HG03520 (cell line): Measurements from ENCODE around the gene UAP1L1.

Experiments used
- ATAC-seq: cut with Tn5 transposase; IDR thresholded peaks from one replicate; pipeline ENCODE4 v1.9.1; 2021; ENCODE audit warnings: mild to moderate bottlenecking, moderate library complexity; ENCODE audit not compliant: unreplicated experiment

UAP1L1 gene

DNA sequence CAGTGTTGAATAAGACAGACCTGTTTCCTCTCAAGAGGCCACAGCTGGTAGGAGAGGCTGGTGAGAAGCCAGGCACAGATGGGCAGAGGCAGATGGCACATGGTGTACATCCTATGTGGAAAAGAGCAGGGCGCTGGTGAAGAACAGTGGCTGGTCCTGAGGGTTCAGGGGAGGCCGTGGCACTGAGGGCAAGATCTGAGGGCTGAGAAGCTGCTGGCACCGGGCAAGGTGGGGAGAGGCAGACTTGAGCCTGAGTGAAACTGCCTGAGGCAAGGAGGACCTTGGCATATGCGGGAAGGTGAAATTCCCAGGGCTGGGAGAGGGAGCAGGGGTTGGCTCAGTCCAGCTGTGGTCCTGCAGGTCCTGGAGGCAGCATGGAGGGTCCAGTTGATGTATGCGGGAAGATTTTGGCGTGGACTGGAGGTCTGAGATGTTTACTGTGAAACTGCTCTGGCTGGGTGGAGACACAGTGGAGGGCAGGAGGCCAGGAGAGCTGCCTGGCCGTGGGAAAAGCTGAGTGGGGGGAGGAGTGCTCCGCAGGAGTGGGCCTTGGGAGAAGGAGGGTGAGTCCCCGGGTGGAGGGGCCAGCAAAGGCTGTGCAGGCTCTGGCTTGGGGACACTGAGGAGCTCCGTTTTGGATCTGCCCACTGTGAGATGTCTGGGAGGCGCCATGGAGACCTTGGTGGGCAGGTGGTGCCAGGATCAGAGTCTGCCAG is 12.1 kb downstream of the UAP1L1 start:
- no peak for ATAC-seq

DNA sequence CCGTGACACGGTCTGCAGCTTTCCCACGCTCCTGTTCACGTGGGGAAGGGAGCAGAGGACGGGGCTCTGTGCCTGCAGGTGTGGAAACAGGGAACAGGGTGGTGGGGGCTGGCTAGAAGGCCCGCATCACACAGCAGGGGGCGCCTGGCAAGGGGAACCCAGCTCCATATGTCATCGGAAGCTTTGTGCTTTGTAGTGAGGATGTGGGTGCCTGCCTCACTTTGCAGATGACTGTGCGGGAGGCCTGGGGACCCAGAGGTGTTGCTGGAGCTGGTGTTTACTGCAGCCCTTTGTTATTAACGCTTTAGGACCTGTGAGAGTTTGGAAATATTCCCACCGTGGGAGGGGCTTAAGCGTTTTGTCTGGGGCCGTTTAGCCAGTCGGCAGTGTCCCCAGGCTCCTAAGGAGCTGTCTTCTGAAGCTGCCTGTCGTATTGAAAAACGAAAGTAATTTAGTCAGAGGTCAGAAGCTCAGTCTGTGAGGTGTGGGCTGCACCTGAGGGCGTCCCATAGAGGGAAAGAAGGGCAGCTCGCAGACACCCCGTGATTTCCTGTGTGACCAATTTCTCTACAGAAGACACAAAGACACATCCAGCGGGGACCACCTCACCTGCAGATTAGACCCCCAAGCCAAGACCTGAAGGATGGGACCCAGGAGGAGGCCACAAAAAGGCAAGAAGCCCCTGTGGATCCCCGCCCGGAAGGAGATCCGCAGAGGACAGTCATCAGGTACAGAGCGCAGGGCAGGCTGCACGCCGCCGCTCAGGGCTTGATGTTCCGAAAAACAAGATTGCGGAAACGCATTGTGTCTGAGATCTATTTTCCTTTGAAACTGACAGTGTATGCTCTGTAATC is 18.6 kb downstream of the UAP1L1 start:
- ATAC-seq = peak; percentile 89

DNA sequence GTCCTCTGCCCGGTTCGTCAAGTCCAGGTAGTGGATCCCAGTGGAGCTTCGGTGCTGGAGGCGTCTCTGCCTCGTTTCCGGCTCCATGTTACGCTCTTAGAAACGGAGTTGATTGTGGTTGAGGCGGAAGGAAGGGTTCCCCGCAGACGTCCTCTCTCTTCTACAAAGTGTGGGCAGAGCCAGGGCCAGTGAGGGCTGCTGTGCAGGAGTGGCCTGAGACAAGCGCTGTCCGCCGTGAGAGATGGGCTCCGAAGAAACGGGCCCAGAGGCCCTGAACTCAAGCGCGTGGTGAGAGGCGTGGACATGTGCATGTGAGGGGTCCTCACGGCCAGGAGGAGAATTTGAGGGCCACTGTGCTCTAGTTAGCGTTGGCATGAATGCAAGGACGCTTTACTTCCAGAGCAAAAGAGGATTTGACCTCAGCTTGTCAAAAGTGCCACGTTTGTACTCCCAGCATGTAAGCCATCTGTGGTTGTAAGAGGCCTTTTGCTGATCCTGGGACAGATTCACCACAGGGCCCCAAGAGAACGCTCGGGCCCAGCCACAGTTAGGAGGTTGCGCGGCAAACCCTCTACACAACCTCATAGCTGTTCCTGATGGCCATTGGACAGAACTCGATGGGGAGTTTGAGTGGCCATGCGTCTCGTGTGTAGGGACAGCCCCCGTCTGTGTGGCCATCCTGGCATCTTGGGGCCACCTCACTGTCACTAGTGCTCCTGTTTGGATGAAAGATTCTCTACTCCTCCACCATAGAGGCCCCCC is 19.6 kb downstream of the UAP1L1 start:
- no peak for ATAC-seq

DNA sequence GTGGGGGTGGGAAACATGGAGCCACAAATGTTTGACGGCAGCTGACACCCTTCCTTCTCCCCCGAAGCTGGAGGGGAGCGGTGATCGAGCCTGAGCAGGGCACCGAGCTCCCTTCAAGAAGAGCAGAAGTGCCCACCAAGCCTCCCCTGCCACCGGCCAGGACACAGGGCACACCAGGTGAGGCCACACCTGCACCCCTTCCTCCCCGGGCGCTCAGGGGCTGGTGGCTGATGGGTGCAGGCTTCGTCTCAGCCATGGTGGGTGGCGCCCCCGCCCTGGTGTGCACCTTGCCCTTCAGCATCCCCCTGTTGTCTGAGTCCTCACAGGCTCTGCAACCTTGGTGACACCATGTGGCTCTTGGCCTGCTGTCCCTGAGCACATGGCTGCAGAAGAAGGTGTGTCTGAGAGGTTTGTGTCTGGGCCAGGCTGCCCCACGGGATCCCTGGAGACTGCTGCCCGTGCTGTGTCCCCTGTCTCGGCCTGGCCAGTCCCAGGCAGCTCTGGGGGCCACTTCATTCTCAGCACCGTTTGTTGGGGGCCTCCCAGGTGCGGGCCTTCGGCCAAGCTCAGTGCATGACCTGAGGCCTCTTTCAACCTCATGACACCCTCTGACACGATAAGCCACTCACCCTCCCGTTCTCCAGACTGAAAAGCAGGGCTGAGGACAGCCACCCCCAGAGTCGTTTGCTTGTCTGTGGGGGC is 20.6 kb downstream of the UAP1L1 start:
- ATAC-seq = no peak

DNA sequence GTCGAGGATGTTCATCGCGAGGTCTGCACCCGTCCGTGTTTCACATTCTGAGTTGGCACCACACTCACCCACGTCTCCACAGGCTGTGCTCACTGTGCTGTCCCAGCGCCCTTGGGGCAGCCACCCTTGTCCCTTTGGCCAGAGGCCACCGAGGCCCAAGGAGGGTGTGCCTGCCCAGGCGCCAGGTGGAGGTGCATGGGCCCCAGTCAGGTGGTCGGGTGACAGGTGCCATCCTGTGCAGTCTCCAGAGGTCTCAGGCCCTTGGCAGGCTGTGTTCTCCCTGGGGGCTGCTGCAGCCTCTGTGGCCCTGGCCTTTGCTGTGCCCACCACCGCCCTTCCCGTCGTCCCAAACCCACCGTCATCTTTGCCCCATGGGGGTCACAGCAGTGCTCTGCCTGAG is 21.9 kb downstream of the UAP1L1 start:
- no peak for ATAC-seq

DNA sequence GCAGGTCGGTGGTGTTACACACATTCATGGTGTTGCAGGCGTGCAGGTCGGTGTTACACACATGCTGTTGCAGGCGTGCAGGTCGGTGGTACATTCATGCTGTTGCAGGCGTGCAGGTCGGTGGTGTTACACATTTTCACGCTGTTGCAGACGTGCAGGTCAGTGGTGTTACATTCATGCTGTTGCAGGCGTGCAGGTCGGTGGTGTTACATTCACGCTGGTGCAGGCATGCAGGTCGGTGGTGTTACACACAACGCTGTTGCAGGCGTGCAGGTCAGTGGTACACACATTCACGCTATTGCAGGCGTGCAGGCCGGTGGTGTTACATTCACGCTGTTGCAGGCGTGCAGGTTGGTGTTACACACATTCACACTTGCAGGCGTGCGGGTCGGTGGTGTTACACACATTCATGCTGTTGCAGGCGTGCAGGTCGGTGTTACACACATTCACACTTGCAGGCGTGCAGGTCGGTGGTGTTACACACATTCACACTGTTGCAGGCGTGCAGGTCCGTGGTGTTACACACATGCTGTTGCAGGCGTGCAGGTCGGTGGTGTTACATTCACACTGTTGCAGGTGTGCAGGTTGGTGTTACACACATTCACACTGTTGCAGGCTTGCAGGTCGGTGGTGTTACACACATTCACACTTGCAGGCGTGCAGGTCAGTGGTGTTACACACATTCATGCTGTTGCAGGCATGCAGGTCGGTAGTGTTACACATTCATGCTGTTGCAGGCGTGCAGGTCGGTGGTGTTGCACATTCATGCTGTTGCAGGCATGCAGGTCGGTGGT is 26.1 kb downstream of the UAP1L1 start:
- ATAC-seq = no peak

DNA sequence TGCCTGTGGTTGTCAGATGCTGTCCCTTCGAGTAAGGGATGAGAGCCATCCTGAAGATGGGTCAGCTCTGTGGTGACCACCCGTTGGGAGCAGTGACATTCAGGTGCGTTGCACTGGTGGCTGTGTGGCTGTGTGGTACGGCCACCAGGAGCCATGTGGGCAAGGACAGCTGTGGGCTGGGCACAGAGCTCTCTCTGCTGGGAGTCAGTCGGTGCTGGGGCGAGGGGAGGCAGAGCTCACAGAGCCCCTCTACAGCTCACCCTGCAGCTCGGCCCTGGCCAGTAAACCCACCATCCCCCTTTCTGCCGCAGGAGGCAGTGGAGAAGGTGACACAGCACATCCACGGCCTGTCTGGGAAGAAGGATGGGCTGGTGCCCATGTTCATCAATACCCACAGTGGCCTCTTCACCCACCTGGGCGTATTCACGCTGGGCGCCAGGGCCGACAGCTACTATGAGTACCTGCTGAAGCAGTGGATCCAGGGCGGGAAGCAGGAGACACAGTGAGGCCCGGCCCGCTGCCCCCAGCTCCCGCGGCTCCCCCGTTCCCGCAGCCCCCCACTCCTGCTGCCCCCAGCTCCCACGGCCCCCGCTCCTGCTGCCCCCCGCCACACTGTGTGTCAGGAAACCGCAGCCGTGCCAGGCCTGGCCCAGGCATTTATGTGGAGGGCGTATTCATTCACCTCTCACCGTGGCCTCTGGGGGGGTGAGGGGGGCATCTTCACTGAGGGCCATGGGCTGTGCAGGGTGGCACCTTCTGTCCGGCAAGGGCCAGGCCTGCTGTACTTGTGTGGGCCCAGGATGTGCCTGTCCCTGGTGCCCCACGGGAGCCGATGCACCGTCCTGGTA is 28.7 kb downstream of the UAP1L1 start:
- no peak for ATAC-seq

DNA sequence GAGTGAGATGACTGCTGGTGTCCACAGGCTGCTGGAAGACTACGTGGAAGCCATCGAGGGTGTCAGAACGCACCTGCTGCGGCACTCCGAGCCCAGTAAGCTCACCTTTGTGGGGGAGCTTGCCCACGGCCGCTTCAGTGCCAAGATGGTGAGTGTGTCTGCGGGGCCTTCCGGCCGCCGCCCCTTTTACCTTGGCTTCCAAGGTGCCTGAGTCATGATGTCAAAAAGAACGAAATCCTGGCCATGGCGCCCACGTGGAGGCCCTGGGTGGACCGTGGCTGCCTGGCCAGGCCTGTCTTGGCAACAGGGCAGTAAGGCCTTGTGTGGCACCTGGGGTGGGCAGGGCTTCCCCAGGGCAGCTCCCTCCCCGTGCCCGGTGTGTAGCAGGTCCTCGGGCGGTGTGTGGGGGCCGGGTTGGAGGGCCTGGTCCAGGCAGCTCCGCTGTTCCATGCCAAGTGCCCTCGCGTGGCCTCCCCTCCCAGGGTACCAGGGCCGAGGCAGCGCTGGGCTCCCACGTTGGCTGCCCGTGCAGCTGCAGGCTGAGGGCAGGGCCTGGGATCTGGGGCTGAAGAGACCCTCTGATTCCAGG is 29.4 kb downstream of the UAP1L1 start:
- no peak for ATAC-seq

DNA sequence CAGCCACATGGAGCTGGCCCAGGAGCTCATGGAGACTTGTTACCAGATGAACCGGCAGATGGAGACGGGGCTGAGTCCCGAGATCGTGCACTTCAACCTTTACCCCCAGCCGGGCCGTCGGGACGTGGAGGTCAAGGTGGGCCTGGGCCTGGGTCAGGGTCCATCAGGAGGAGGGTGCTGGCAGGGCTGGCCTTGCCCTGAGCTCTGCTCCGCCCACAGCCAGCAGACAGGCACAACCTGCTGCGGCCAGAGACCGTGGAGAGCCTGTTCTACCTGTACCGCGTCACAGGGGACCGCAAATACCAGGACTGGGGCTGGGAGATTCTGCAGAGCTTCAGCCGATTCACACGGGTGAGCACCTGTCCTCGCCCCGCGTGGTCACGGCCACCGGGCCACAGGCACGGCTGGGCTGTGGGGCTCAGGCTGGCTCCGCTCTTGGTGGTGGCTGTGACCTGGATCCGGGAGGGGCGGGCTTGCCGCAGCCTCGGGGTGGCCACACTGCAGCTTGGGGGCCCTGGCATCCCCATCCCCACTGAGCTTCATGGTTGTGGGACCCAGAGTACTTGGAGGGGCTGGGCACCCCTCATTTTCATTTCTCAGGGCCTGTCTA is 30.1 kb downstream of the UAP1L1 start:
- ATAC-seq = no peak

DNA sequence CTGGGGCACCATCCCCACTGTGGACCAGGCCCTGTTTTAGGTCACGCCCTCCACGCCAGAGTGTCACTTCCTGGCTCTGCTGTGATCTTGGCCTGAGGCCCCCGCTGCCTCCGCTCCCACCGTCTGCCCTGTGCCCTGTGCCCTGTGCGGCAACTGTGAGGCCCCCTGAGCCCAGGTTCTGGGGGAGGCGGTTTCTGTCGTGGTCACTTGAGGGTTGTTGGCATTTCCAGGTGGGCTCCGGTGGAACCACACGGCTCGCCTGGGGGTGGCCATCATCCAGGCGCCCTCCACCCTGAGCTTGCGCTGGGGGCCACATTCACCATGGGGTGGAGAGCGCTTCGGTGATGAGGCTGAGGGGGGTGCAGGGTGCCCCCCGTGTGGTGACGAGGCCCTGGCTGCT is 30.7 kb downstream of the UAP1L1 start:
- no peak for ATAC-seq

DNA sequence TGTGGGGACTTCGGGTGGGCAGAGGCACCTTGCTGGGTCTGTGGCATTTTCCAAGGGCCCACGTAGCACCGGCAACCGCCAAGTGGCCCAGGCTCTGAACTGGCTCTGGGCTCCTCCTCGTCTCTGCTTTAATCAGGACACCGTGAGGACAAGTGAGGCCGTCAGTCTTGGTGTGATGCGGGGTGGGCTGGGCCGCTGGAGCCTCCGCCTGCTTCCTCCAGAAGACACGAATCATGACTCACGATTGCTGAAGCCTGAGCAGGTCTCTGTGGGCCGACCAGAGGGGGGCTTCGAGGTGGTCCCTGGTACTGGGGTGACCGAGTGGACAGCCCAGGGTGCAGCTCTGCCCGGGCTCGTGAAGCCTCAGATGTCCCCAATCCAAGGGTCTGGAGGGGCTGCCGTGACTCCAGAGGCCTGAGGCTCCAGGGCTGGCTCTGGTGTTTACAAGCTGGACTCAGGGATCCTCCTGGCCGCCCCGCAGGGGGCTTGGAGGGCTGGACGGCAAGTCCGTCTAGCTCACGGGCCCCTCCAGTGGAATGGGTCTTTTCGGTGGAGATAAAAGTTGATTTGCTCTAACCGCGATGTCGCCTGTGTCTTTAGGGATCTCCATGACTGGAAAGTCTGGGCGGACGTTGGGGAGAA is 31.4 kb downstream of the UAP1L1 start:
- ATAC-seq = no peak

DNA sequence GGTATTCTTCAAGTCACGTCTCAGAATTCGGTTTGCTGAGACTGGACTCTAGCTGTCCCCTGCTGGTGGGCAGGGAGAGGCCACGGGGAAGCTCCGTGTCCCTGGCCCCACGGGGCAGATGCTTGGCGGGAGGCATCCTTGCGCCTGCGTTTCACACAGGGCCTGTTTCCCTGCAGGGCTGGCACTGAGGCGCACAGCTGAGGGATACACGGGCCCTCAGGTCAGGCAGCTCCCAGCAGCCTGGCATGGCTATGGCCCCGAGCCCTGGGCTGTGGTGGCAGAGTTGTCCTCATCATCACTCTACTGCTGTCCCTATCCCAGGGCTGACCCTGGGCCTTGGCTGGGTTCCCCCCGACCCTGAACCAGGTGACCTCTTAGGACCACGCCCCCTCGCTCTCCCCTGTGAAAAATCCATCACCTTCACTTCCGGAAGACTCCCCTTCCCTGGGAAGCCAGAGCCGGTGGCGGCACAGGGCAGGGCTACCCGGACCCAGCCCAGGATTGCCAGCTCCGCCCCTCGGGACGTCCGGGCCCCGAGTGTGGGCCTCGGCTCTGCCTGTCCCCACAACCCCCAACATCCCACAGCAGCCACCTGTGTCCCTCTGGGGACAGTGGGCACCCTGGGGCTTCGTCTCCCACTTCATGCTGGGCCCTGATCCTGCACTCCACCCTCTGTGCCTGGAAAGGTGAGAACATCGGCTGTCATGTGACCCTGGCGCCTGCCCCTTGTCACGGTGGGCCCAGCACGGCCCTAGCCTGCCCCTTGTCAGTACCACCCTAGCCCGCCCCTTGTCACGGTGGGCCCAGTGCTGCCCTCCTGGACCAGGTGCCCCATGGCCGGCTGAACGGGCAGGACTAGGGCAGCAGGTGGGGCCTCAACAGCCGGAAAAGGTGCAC is 32.2 kb downstream of the UAP1L1 start:
- ATAC-seq = no peak

DNA sequence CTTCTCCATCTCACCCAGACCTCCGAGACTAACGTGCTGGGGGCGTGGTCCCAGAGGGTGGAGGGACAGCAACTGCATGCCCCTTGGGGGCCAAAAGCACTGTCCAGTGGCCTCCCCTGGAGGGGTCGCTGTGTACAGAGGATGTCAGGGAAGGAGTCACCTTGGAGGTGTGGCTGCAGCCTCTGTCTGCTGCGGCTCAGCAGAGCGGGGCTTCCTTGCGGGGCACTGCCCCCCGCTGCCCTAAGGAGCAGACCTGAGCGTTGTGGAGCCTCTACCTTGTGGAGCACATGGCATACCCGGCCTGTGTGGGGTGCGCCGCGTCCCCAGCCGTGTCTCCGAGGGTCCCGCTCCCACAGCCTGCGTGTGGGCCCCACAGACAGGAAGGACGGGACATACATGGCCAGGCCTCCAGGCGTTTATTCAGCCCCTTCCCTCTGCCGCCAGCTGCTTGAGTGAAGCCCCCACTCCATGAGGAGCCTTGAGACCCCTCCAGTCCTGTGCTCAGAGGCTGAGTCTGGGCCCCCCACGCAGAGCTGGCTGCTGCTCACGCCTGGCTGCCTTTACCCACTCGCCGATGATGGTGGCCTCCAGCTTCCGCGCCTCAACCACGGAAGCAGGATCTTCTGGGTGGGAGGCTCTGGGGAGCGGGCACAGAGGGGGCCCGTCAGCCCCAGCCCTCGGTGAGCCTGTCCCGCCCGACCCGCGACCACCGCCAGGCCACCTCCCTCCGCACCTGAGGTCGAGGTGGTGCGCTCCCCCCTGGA is 33.0 kb downstream of the UAP1L1 start:
- ATAC-seq = no peak

DNA sequence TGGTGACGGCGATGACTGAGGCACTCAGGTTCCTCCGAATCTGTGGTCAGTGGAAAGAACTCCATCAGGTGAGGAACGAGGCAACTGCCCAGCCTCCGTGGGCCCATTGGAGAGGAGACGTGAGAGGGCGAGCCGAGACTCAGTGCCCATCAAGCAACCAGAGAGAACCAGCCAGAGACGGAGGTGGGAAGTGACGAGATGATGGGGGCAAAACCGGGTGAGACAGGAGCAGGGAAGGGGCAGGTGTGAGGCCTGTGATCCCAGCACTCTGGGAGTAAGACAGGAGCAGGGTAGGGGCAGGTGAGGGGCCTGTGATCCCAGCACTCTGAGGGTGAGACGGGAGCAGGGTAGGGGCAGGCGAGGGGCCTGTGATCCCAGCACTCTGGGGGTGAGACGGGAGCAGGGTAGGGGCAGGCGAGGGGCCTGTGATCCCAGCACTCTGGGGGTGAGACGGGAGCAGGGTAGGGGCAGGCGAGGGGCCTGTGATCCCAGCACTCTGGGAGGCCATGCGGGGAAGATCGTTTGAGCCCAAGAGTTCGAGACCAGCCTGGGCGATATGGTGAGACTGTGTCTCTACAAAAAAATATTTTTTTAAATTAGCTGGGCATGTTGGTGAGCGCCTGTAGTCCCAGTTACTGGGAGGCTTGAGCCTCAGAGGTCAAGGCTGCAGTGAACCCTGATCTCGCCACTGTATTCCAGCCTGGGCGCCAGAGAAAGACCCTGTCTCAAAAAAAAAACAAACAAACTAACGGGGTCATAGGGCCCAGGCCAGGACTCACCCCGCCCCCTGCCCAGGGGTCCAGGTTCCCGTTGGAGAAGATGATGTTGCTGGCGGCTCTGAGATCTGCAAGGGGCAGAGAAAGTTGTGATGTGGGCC is 33.8 kb downstream of the UAP1L1 start:
- ATAC-seq = no peak
